GM12878 (cell line): ENCODE measurements around the gene PON3. TPM values are rescaled to one million over a fixed set of nuclear protein-coding genes. Genes with fewer than 3 reads are reported as not detected.
A peak's percentile ranks its signal among the peaks of the same experiment; 100 is the strongest.

Experiments
- ATAC-seq: fragments of 200-7000 bp; cut with Tn5 transposase; 3 replicates; pipeline ENCODE4 v1.9.1; 2020; ENCODE audit warnings: mild to moderate bottlenecking, moderate library complexity
- BruUV-seq: library from RNA; stranded (reverse); fragments of 400-500 nt; replicated peaks from 2 replicates; lab custom pipeline; 2021; lab: Mats Ljungman, UMichigan
- CTCF ChIA-PET: fragments of 300-600 bp; sonication (Branson Sonifier 250); formaldehyde crosslinking; extraction: SDS; loops from one replicate; lab custom pipeline; 2021; ENCODE audit warnings: inconsistent platforms; lab: Yijun Ruan, JAX
- POLR2A ChIA-PET: fragments of 350-600 bp; formaldehyde crosslinking; extraction: SDS; loops from one replicate; lab custom pipeline; 2021; ENCODE audit warnings: inconsistent platforms; lab: Charles Lee
- RAD21 ChIA-PET: fragments of 300-600 bp; sonication (Branson Sonifier 250); formaldehyde crosslinking; loops from one replicate; lab custom pipeline; 2023; ENCODE audit warnings: antibody characterized with exemption; ENCODE audit not compliant: unreplicated experiment; lab: Charles Lee
- SMC1A ChIA-PET: fragments of 300-600 bp; sonication (Branson Sonifier 250); formaldehyde crosslinking; loops from one replicate; lab custom pipeline; 2023; ENCODE audit not compliant: unreplicated experiment, uncharacterized antibody; lab: Charles Lee
- DNase-seq: peaks from one replicate; pipeline ENCODE4 v3.0.0-alpha.2; 2011; ENCODE audit warnings: low read depth, low spot score
- FAIRE-seq: peaks from 3 replicates; lab custom pipeline; 2011; peaks lifted over from hg19 to GRCh38; lab: Jason Lieb, UNC
- H2AFZ ChIP-seq: 2 replicates; pipeline ENCODE4 v1.6.0; 2011; ENCODE audit warnings: low read depth, low read length, control low read depth; ENCODE audit not compliant: control insufficient read depth
- H3K27ac ChIP-seq: 2 replicates; pipeline ENCODE4 v1.5.1; 2011; ENCODE audit warnings: control low read depth; ENCODE audit not compliant: control insufficient read depth, insufficient read depth
- H3K27me3 ChIP-seq, 2 experiments: replicated peaks in 1 of 2; 2 replicates each; pipeline versions ENCODE4 v1.6.0 to v1.6.1; 2011; ENCODE audit warnings: low read length in 1 of 2; ENCODE audit not compliant: control insufficient read depth in 2 of 2, insufficient read depth in 2 of 2
- H3K36me3 ChIP-seq, 2 experiments: 2 replicates each; pipeline ENCODE4 v1.5.1; 2011; ENCODE audit warnings: low read length in 1 of 2; ENCODE audit not compliant: control insufficient read depth in 2 of 2, insufficient read depth in 2 of 2
- H3K4me1 ChIP-seq: 2 replicates; pipeline ENCODE4 v1.6.1; 2011; ENCODE audit warnings: mild to moderate bottlenecking, low read length, moderate library complexity, mixed read lengths; ENCODE audit not compliant: control insufficient read depth, insufficient read depth
- H3K4me2 ChIP-seq: 2 replicates; pipeline ENCODE4 v1.6.0; 2011; ENCODE audit warnings: control low read depth; ENCODE audit not compliant: control insufficient read depth, insufficient read depth
- H3K4me3 ChIP-seq: fragments of 200-600 bp; sonication (generic); 2 replicates; pipeline ENCODE4 v1.5.1; 2016
- H3K79me2 ChIP-seq: 2 replicates; pipeline ENCODE4 v1.6.0; 2011; ENCODE audit warnings: low read length; ENCODE audit not compliant: control insufficient read depth, insufficient read depth
- H3K9ac ChIP-seq: 2 replicates; pipeline ENCODE4 v1.8.0; 2011; ENCODE audit warnings: low read length, control low read depth, mixed read lengths; ENCODE audit not compliant: control insufficient read depth, insufficient read depth
- H3K9me3 ChIP-seq: replicated peaks from 3 replicates; pipeline ENCODE4 v1.5.1; 2011; ENCODE audit warnings: mild to moderate bottlenecking, low read length; ENCODE audit not compliant: control insufficient read depth, insufficient read depth
- H4K20me1 ChIP-seq: 2 replicates; pipeline ENCODE4 v1.6.0; 2011; ENCODE audit not compliant: control insufficient read depth, insufficient read depth
- CBX5 ChIP-seq: sonication (generic); IDR thresholded peaks from 2 replicates; pipeline ENCODE4 v1.6.1; 2016; ENCODE audit warnings: low read depth, moderate library complexity, mild to moderate bottlenecking, inconsistent platforms
- EZH2 ChIP-seq: IDR thresholded peaks from 2 replicates; pipeline ENCODE4 v1.6.1; 2012; ENCODE audit warnings: low read depth, mild to moderate bottlenecking, control low read depth, inconsistent platforms, low read length, borderline replicate concordance; ENCODE audit not compliant: control insufficient read depth
- FOS ChIP-seq: IDR thresholded peaks from 3 replicates; pipeline ENCODE4 v1.6.1; 2011; ENCODE audit warnings: borderline replicate concordance; ENCODE audit not compliant: insufficient read length; ENCODE audit errors: extremely low read depth
- GABPA ChIP-seq: IDR thresholded peaks from 2 replicates; pipeline ENCODE4 v1.6.1; 2014; ENCODE audit warnings: antibody characterized with exemption, low read depth, mild to moderate bottlenecking, inconsistent platforms
- IKZF1 ChIP-seq: fragments of 450-650 bp; conservative IDR thresholded peaks from 2 replicates; pipeline ENCODE4 v1.6.1; 2017; ENCODE audit warnings: antibody characterized with exemption, mild to moderate bottlenecking
- IRF3 ChIP-seq: fragments of 450-650 bp; IDR thresholded peaks from 2 replicates; pipeline ENCODE4 v1.6.1; 2014; ENCODE audit warnings: mild to moderate bottlenecking
- MYC ChIP-seq: IDR thresholded peaks from 2 replicates; pipeline ENCODE4 v1.6.1; 2011; ENCODE audit warnings: mild to moderate bottlenecking, low read length, moderate library complexity, inconsistent platforms; ENCODE audit not compliant: insufficient read depth, insufficient replicate concordance, insufficient read length, severe bottlenecking
- NFXL1 ChIP-seq: fragments of 450-650 bp; IDR thresholded peaks from 2 replicates; pipeline ENCODE4 v1.6.1; 2017; ENCODE audit warnings: antibody characterized with exemption, mild to moderate bottlenecking, borderline replicate concordance
- SKIL ChIP-seq: fragments of 450-650 bp; IDR thresholded peaks from 2 replicates; pipeline ENCODE4 v1.6.1; 2017; ENCODE audit warnings: mild to moderate bottlenecking, low read depth, inconsistent platforms; ENCODE audit not compliant: poor library complexity, severe bottlenecking
- SMAD1 ChIP-seq: fragments of 450-650 bp; IDR thresholded peaks from 2 replicates; pipeline ENCODE4 v1.6.1; 2018; ENCODE audit warnings: mild to moderate bottlenecking, low read depth; ENCODE audit not compliant: partially characterized antibody
- SPI1 ChIP-seq: IDR thresholded peaks from 2 replicates; pipeline ENCODE4 v1.6.1; 2011; ENCODE audit warnings: low read depth, mild to moderate bottlenecking, low read length, moderate library complexity, borderline replicate concordance; ENCODE audit not compliant: insufficient read depth
- STAT1 ChIP-seq: fragments of 450-650 bp; conservative IDR thresholded peaks from 2 replicates; pipeline ENCODE4 v1.6.1; 2014; ENCODE audit warnings: antibody characterized with exemption, mild to moderate bottlenecking
- YY1 ChIP-seq: IDR thresholded peaks from 2 replicates; pipeline ENCODE4 v1.6.1; 2011; ENCODE audit warnings: low read depth, mild to moderate bottlenecking, low read length
- ZNF592 ChIP-seq: fragments of 450-650 bp; IDR thresholded peaks from 2 replicates; pipeline ENCODE4 v1.6.1; 2017; ENCODE audit warnings: mild to moderate bottlenecking, moderate library complexity
- WGBS: methylation state at CpG from one replicate; pipeline ENCODE4 v1.1.6; 2016; ENCODE audit warnings: low lambda C conversion rate; ENCODE audit not compliant: insufficient replicate concordance, insufficient coverage; ENCODE audit errors: missing lambda C conversion rate; 5-methylcytosine and 5-hydroxymethylcytosine counted together
- in situ Hi-C: fragments of 300-500 bp; cut with MboI; formaldehyde crosslinking; loops from 9 replicates; pipeline ENCODE4 v1.14.3; 2018; ENCODE audit warnings: mixed read lengths
- intact Hi-C: fragments of 100-400 bp; cut with micrococcal nuclease; formaldehyde crosslinking; loops from one replicate; pipeline ENCODE4 v1.14.2; 2022; ENCODE audit not compliant: unreplicated experiment
- polyA plus RNA-seq, 11 experiments: library from polyadenylated mRNA; depleted of rRNA in 4 of 11; unstranded in 6 of 11; stranded (reverse) in 5 of 11; fragments of >200 nt; fragmentation: Nextera tagmentation in 4 of 11; fragmentation: Illumina TruSeq in 1 of 11; extraction: Ambion mirVana in 4 of 11; extraction: Trizol in 1 of 11; gene quantifications; 1 replicate in 1 of 11; 2 replicates in 10 of 11; pipeline versions ENCODE4 v1.2.1 to v1.2.3, GENCODE V29; 2011 to 2016; ENCODE audit warnings: inconsistent platforms in 2 of 11, missing spikeins in 2 of 11, low read depth in 1 of 11
- total RNA-seq, 4 experiments: library from RNA; depleted of rRNA in 3 of 4; stranded (reverse); fragments of >200 nt in 3 of 4; fragmentation: Illumina TruSeq in 1 of 4; extraction: Trizol in 1 of 4; gene quantifications; 2 replicates each; pipeline versions ENCODE4 v1.2.1 to v1.2.3, GENCODE V29; 2013 to 2021

Gene PON3
- total and polyA plus RNA-seq, 10 of the 15 experiments (the other 5 are each of a cell fraction or from before 2014, with no cell fraction given): 0.45 to 2.0 (median 0.91) TPM

GRCh38 chr7:95376632-95377400, 19.4 kb downstream of the PON3 start:
- no peak overlapping the region for H2AFZ ChIP-seq
- in situ Hi-C loops: no loop called here
- intact Hi-C loops: no loop called here
- BruUV-seq: no TSS peak
- H3K4me2 ChIP-seq: no peak overlapping the region
- H3K4me3 ChIP-seq: no peak overlapping the region
- no peak for FAIRE-seq
- H3K36me3 ChIP-seq: no peaks in the 10 kb centered on the region
- H3K27ac ChIP-seq: no peak overlapping the region
- no peak for DNase-seq
- WGBS: 38% methylated on average over 18 of the region's 18 CpGs
- ChIA-PET SMC1A (interaction anchor here (1.0 to 1.5 kb wide), 3 partner anchors 12 to 100 kb away, joined by 3 to 4 read pairs (median 3); no protein-coding TSS in a partner anchor), CTCF (no interaction called here), RAD21 (interaction anchor here (1.1 kb wide), 1 partner anchor 11 kb away, joined by 3 read pairs; no protein-coding TSS in a partner anchor), POLR2A (no interaction called here)
- H4K20me1 ChIP-seq: no peaks in the 10 kb centered on the region
- no peaks in the 10 kb centered on the region for H3K79me2 ChIP-seq
- H3K9me3 ChIP-seq: no peaks in the 10 kb centered on the region; the same call in 2 of the 3 replicates
- H3K27me3 ChIP-seq: no peaks in the 10 kb centered on the region
- no peak overlapping the region for H3K9ac ChIP-seq
- H3K4me1 ChIP-seq: no peaks in the 10 kb centered on the region
- no peak for ATAC-seq
- TF ChIP-seq SPI1 (no peak), ZNF592 (no peak), YY1 (0 out of 2 replicates have a peak, but pooled peaks have one; percentile 6), STAT1 (no peak), IRF3 (no peak), NFXL1 (no peak), SMAD1 (no peak), MYC (no peak), SKIL (no peak), EZH2 (no peak), FOS (no peak), CBX5 (no peak), GABPA (no peak), IKZF1 (peak; percentile 23; the same call in 1 of the 2 replicates)
